Common myeloid progenitor, CD34-positive (primary cell): ENCODE measurements around the gene TNNI2.
A peak's percentile ranks its signal among the peaks of the same experiment; 100 is the strongest.

ENCODE experiments used
- CTCF ChIA-PET: fragments of 350-600 bp; sonication (Branson Sonifier 250); formaldehyde crosslinking; loops from one replicate; lab custom pipeline; 2021; ENCODE audit warnings: antibody characterized with exemption; lab: Charles Lee
- POLR2A ChIA-PET: fragments of 350-600 bp; sonication (Branson Sonifier 250); formaldehyde crosslinking; loops from one replicate; lab custom pipeline; 2021; ENCODE audit warnings: antibody characterized with exemption; lab: Charles Lee
- DNase-seq, 3 donors: peaks; one replicate each; pipeline versions ENCODE4 v3.0.0 to v3.0.0-alpha.2; 2013
- H3K27ac ChIP-seq, 2 experiments: 1 replicate in 1 of 2; 2 replicates in 1 of 2; pipeline ENCODE4 v1.7.0; 2013; ENCODE audit warnings: inconsistent platforms in 2 of 2, low read length in 2 of 2, mild to moderate bottlenecking in 2 of 2, low read depth in 1 of 2, moderate library complexity in 1 of 2; ENCODE audit not compliant: severe bottlenecking in 2 of 2, insufficient read depth in 1 of 2, poor library complexity in 1 of 2
- H3K27me3 ChIP-seq, 5 experiments: replicated peaks in 2 of 5; 1 replicate in 3 of 5; 2 replicates in 2 of 5; pipeline versions ENCODE4 v1.6.1 to v1.7.0; 2013; ENCODE audit warnings: low read length in 4 of 5, mild to moderate bottlenecking in 2 of 5, moderate library complexity in 2 of 5, inconsistent platforms in 1 of 5; ENCODE audit not compliant: insufficient read depth in 5 of 5, control insufficient read depth in 4 of 5
- H3K36me3 ChIP-seq, 4 experiments: 1 replicate in 2 of 4; 2 replicates in 2 of 4; pipeline versions ENCODE4 v1.6.1 to v1.7.0; 2013; ENCODE audit warnings: low read length in 3 of 4, control low read depth in 1 of 4, mild to moderate bottlenecking in 1 of 4; ENCODE audit not compliant: control insufficient read depth in 4 of 4, insufficient read depth in 4 of 4
- H3K4me1 ChIP-seq, 4 experiments: 1 replicate in 3 of 4; 2 replicates in 1 of 4; pipeline versions ENCODE4 v1.6.1 to v1.7.1; 2013; ENCODE audit warnings: low read length in 3 of 4, mild to moderate bottlenecking in 3 of 4, control low read depth in 1 of 4, inconsistent platforms in 1 of 4, moderate library complexity in 1 of 4; ENCODE audit not compliant: control insufficient read depth in 4 of 4, insufficient read depth in 4 of 4; ENCODE audit errors: control extremely low read depth in 1 of 4
- H3K4me3 ChIP-seq, 7 experiments: 1 replicate in 4 of 7; 2 replicates in 3 of 7; pipeline versions ENCODE4 v1.5.1 to v1.7.0; 2013; ENCODE audit warnings: mild to moderate bottlenecking in 7 of 7, low read length in 6 of 7, moderate library complexity in 6 of 7, inconsistent platforms in 2 of 7, low read depth in 2 of 7, control low read depth in 1 of 7; ENCODE audit not compliant: insufficient read depth in 4 of 7, control insufficient read depth in 1 of 7; ENCODE audit errors: extremely low read depth in 1 of 7
- H3K9me3 ChIP-seq, 5 experiments: 1 replicate in 4 of 5; 2 replicates in 1 of 5; pipeline versions ENCODE4 v1.6.1 to v1.7.1; 2013; ENCODE audit warnings: low read length in 4 of 5, mild to moderate bottlenecking in 2 of 5, inconsistent platforms in 1 of 5, low read depth in 1 of 5, moderate library complexity in 1 of 5; ENCODE audit not compliant: control insufficient read depth in 4 of 5, insufficient read depth in 2 of 5; ENCODE audit errors: control extremely low read depth in 1 of 5
- WGBS: methylation state at CpG from one replicate; pipeline ENCODE4 v1.1.5; 2013; ENCODE audit not compliant: insufficient coverage; 5-methylcytosine and 5-hydroxymethylcytosine counted together

Gene TNNI2

GRCh38 chr11:1854949-1855885, 16.4 kb downstream of the TNNI2 start:
- H3K27ac ChIP-seq, result no peak overlapping the region

GRCh38 chr11:1855886-1856265, 17.1 kb downstream of the TNNI2 start:
- Histone ChIP-seq H3K27ac (no peak overlapping the region), H3K4me3 (no peak overlapping the region), H3K27me3 (no peaks in the 10 kb centered on the region), H3K4me1 (peaks cover 0 to 52% (median 38%) of the 10 kb centered on the region in 4 experiments), H3K36me3 (peaks cover 0 to 2% (median 0%) of the 10 kb centered on the region in 4 experiments), H3K9me3 (no peaks in the 10 kb centered on the region)
- WGBS, result 100% methylated on average over 9 of the region's 11 CpGs
- ChIA-PET POLR2A (no interaction called here), CTCF (interaction anchor here (0.7 to 1.7 kb wide), 5 partner anchors 10 to 23 kb away, joined by 3 to 4 read pairs (median 3); partner anchors contain the start of gene TNNI2)
- no peak for DNase-seq

More at GRCh38 chr11:1854949-1855885, 16.4 kb downstream of the TNNI2 start:
- ChIA-PET CTCF (interaction anchor here (0.7 to 3.8 kb wide), 4 partner anchors 9 to 21 kb away, joined by 3 to 21 read pairs (median 3); partner anchors contain the start of gene TNNI2), POLR2A (no interaction called here)
- no peak for DNase-seq
- 87% methylated on average over 19 of the region's 26 CpGs for WGBS
- H3K27me3 ChIP-seq, result no peaks in the 10 kb centered on the region
- H3K9me3 ChIP-seq, result no peaks in the 10 kb centered on the region
- peaks cover 0 to 59% (median 42%) of the 10 kb centered on the region in 4 experiments for H3K4me1 ChIP-seq
- H3K36me3 ChIP-seq, result peaks cover 0 to 2% (median 0%) of the 10 kb centered on the region in 4 experiments
- peak overlapping the region in 2 of 7 experiments; percentile 75 to 78 for H3K4me3 ChIP-seq

- POLR2A ChIA-PET, result no interaction called here
- peaks cover 0 to 49% (median 35%) of the 10 kb centered on the region in 4 experiments for H3K4me1 ChIP-seq
Observed at GRCh38 chr11:1856306-1857005, 17.7 kb downstream of the TNNI2 start.

GRCh38 chr11:1857064-1857463, 18.3 kb downstream of the TNNI2 start:
- CTCF ChIA-PET, result interaction anchor here (0.8 to 1.7 kb wide), 4 partner anchors 19 to 26 kb away, joined by 4 to 7 read pairs (median 4); no protein-coding TSS in a partner anchor
- WGBS, result 89% methylated on average over 10 of the region's 11 CpGs
- Histone ChIP-seq H3K27ac (no peak overlapping the region), H3K36me3 (peaks cover 0 to 2% (median 0%) of the 10 kb centered on the region in 4 experiments), H3K4me1 (peaks cover 0 to 43% (median 29%) of the 10 kb centered on the region in 4 experiments), H3K9me3 (no peaks in the 10 kb centered on the region), H3K27me3 (no peaks in the 10 kb centered on the region), H3K4me3 (no peak overlapping the region)
- DNase-seq, result no peak
- POLR2A ChIA-PET, result no interaction called here

More at GRCh38 chr11:1856306-1857005, 17.7 kb downstream of the TNNI2 start:
- 98% methylated on average over 10 of the region's 13 CpGs for WGBS
- no peak for DNase-seq
- Histone ChIP-seq H3K4me3 (no peak overlapping the region), H3K36me3 (peaks cover 0 to 2% (median 0%) of the 10 kb centered on the region in 4 experiments), H3K9me3 (no peaks in the 10 kb centered on the region), H3K27ac (no peak overlapping the region), H3K27me3 (no peaks in the 10 kb centered on the region)
- CTCF ChIA-PET, result interaction anchor here (0.8 to 1.7 kb wide), 6 partner anchors 11 to 27 kb away, joined by 3 to 7 read pairs (median 4); partner anchors contain the start of gene TNNI2

- ChIA-PET CTCF (no interaction called here), POLR2A (no interaction called here)
- H3K4me3 ChIP-seq, result no peak overlapping the region
- no peaks in the 10 kb centered on the region for H3K27me3 ChIP-seq
- H3K9me3 ChIP-seq, result no peaks in the 10 kb centered on the region
- no peak overlapping the region for H3K27ac ChIP-seq
- 100% methylated on average over 8 of the region's 9 CpGs for WGBS
- peaks cover 0 to 35% (median 18%) of the 10 kb centered on the region in 4 experiments for H3K4me1 ChIP-seq
- DNase-seq, result no peak
- peaks cover 0 to 8% (median under 1%) of the 10 kb centered on the region in 4 experiments for H3K36me3 ChIP-seq
Observed at GRCh38 chr11:1858154-1858553, 19.4 kb downstream of the TNNI2 start.

- Histone ChIP-seq H3K4me3 (no peak overlapping the region), H3K9me3 (no peaks in the 10 kb centered on the region), H3K4me1 (peaks cover 0 to 35% (median 18%) of the 10 kb centered on the region in 4 experiments), H3K36me3 (peaks cover 0 to 10% (median under 1%) of the 10 kb centered on the region in 4 experiments), H3K27ac (no peak overlapping the region), H3K27me3 (no peaks in the 10 kb centered on the region)
- WGBS, result 84% methylated on average over 2 of the region's 7 CpGs
- ChIA-PET POLR2A (no interaction called here), CTCF (no interaction called here)
- peak in 1 of 3 donors; percentile 40 for DNase-seq
Observed at GRCh38 chr11:1858576-1858975, 19.8 kb downstream of the TNNI2 start.
